Activated naive CD4-positive, alpha-beta T cell treated with anti-CD3 and anti-CD28 coated beads, Interleukin-2, amount 50 U/mL, for 16 hours (primary cell): ENCODE measurements around the gene NBPF4.
"Not testable (repeated sequence)": the region's sequence is repeated elsewhere in the genome, so short reads cannot be mapped to it uniquely, and the experiment has no call there.

Experiments
- DNase-seq: peaks from one replicate; pipeline ENCODE4 v3.0.0-alpha.2; 2020

The NBPF4 gene

GRCh38 chr1:108243976-108244375, at the start of gene NBPF4:
TSS of gene NBPF4 (minus strand) at chr1:108244076. CDS start at chr1:108243761, 315 bp downstream.
- DNase-seq: not testable (repeated sequence)

- DNase-seq: not testable (repeated sequence)
Measured at GRCh38 chr1:108282528-108283257, 38.8 kb upstream of the NBPF4 start.

GRCh38 chr1:108272485-108273327, 28.8 kb upstream of the NBPF4 start:
- not testable (repeated sequence) for DNase-seq

- not testable (repeated sequence) for DNase-seq
Measured at GRCh38 chr1:108267097-108267496, 23.2 kb upstream of the NBPF4 start.

DNA sequence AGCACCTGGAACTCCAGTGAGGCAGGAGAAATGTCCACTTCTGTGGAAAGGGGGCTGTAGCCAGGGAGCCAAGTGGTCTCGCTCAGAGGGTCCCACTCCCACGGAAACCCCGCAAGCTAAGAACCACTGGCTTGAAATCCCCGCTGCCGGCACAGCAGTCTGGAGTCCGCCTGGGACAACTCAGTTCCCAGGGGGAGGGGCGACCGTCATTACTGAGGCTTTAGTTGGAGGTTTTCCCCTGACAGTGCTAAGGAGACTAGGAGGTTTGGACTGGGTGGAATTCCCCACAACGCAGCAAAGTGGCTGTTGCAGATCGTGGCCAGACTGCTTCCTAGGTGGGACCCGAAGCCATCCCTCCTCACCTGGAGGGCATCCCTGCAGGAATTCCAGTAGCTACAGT, 18.1 kb upstream of the NBPF4 start:
- not testable (repeated sequence) for DNase-seq

DNA sequence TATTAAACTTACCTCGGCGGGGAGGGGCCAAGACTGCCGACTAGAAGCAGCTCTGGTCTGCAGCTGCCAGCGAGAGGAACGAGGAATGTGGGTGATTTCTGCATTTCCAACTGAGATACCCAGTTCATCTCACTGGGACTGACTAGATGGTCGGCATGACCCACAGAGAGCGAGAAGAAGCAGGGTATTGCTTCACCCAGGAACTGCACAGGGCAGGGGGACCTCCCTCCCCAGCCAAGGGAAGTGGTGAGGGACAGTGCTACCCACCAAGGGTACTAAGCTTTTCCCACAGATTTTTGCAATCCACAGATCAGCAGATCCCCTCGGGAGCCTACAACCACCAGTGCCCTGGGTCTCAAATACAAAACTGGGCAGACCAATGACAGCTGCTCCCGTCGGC, 17.6 kb upstream of the NBPF4 start:
- DNase-seq: not testable (repeated sequence)

- DNase-seq: not testable (repeated sequence)
Measured at GRCh38 chr1:108260578-108261259, 16.8 kb upstream of the NBPF4 start.

- not testable (repeated sequence) for DNase-seq
Measured at GRCh38 chr1:108255426-108255825, 11.6 kb upstream of the NBPF4 start.

DNA sequence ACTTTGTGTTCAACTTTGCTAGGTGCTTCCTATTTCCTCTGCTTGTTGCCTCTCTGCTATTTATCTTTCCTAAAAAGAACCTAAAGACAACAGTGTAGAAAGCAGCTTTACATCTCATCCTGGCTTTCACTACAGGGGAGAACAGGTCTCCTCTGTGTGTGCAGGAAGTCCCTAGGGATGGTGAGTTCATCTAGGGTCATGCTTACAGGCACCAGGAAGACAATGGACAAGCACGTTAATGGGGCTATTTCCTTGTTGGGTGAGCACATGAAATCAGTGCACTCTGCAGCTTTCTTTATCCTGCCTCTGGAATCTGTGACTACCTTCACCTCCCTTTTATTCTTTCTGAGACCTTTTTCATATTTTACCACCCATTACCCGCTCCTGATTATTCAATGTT, 4.5 kb downstream of the NBPF4 start:
- DNase-seq: not testable (repeated sequence)

DNA sequence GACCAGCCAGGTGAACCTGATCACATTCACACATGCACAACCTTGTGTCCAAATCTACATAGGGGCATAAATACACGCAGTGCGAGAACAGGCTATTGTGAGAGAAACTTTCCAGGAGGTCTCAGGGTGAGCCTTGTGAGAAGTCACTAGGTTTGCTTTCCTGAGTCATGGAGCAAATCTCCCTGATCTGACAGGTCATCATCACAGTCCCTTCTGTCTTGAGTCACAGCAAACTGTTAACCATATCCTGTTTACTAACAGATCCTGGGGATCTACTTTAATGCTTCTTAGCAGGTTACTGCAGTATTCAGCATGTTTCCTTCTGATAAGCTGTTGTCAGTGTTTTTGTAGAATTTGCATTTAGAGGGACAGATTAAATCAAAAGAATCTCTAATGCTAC, 8.6 kb downstream of the NBPF4 start:
- DNase-seq: not testable (repeated sequence)

DNA sequence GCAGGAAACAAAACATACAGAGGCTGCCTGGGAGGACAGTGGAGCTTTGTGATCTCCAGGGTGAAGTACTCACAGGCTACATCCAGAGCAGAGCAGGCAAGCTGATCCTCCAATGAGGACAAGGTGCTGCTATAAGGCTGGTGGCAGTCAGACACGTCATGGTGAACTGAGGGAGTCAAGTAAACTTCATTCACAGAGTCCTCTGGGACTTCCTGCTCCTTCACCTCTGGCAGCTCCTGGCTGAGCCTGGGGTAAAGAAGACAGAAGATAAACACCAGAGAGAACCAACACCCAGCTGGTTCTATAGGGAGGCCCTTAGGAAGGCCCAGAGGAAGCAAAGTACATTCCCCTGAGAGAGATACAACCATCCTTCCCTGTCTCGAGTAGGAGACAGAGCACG, 11.7 kb downstream of the NBPF4 start:
- not testable (repeated sequence) for DNase-seq

DNA sequence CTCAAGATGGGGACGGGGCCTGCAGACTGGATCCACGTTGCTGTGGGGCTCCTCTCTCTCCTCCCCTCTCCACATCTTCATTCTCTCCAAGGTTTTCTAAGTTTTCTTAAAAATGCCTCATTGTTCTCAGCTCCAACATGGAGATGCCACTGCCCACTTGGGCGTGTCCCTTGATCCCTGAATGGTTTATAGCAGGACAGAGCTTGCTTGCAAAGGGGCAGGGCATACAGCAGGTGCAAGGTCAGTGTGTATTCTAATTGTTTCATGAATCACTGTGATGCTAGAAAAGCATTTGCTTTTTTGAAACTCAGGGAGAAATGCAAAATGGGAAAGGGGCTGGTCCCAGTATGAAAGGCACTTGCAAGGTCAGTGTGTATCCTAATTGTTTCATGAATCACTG, 13.9 kb downstream of the NBPF4 start:
- DNase-seq: not testable (repeated sequence)

DNA sequence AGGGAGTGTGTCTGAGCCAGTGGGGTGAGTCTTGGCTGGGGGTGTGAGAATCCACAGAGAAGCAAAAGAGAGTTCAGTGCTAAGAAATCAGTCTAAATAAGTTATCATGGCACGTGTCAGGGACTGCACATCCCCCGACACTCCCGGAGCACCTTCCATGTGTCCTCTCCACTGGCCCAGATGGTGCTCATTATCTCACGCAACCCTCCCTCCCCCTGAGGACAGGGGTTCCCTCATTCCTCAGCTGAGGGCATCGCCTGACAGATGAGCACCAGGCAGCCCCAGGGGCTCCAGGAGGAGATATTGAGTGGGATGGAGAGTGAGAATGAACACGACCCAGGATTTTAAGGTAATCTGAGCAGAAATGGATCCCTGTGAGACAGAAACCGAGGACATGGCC, 16.1 kb downstream of the NBPF4 start:
- not testable (repeated sequence) for DNase-seq

- DNase-seq: not testable (repeated sequence)
Measured at GRCh38 chr1:108226855-108227254, 17.0 kb downstream of the NBPF4 start.

DNA sequence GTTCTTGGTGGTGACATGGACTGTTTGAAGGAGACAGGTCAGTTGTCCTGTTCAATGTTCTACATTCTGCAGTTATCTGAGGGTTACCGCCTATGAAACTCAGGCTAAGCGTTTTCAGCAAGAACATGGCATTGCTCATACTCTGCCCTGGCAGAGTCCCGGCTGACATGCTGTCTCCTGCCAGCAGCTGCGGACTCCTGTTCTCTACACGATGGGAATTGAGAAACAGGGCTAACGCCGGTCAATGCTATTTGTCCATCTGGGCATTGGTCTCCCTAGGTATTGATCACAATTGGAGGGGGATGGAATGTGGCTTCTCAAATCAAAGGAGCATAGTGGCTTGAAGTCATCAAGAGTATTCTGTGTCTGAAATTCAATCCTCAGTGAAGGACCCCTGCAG, 20.6 kb downstream of the NBPF4 start:
- not testable (repeated sequence) for DNase-seq

DNA sequence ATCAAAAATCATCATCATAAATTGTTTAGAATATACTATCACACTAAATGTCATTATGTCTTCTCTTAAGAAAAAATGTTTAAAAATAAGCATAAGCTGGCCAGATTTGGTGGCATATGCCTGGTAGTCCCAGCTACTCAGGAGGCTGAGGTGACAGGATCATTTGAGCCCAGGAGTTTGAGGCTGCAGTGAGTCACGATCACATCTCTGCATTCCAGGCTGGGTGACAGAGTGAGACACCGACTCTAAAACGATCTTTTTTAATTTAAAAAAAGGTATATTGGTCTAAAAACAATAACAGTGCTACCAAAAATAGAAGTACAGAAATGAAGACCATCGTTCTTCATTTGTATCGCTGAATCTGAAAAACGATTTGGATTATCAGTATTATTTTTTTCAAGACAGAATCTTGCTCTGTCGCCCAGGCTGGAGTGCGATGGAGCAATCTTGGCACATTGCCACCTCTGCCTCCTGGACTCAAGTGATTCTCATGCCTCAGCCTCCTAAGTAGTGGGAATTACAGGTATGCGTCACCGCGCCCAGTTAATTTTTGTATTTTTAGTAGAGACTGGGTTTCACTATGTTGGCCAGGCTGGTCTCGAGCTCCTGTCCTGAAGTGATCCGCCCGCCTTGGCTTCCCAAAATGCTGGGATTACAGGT, 26.2 kb downstream of the NBPF4 start:
- DNase-seq: not testable (repeated sequence)

DNA sequence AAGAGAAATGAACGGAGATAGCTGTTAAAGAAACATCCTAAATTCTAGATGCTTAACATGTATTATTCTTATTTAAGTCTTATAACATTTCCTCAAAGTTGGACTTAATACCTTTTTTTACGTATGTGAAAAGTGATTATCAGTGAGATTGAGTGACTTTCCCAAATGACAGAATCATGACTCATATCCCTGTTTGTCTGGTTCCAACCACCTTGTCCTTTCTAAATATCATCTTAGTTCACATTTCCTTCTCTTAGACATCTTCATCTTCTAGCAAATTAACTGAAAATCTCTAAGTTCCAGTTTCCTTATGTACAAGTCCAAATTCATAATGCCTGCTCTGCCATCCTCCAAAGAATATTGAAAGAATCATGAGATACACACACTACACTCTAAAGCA, 26.9 kb downstream of the NBPF4 start:
- not testable (repeated sequence) for DNase-seq

DNA sequence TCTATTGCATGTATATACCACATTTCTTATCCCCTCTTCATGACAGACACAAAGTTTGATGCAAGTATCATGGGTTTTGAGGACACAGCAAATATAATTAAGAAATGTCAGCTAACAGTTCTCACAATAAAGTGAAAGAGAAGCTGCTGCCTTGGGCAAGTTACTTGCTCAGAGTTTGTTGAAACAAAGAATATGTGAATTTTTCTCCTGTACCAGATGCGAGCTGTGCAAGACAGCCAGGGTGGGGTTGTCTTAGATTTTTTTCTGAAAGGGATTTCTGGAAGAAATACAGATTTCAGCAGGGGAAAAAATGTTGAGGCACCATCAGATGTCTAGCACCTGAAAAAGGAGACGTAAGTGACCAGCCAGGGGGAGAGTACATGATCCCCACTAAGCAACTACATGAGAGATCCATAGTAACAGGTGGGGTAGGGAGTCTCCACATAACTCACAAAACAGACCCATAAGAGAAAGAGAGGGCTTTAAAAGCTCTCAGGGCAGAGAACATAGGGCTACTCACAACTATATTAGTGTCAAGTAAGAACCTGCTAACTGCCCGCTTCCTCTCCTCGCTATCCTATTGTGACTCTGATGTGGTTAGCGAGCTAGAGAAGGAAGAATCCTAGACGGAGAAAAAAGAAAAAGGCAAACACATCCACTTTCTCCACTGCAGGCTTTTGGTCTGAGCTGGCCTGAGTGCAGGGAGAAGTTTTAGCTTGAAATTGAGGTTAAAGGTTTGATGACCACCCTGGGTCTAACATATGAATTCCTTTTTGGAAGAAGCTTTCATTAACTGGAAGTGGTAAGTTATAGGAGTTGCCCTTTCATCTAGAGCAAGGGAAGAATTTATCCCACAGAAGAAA, 27.6 kb downstream of the NBPF4 start:
- not testable (repeated sequence) for DNase-seq

- DNase-seq: not testable (repeated sequence)
Measured at GRCh38 chr1:108214641-108215465, 29.0 kb downstream of the NBPF4 start.

- no peak for DNase-seq
Measured at GRCh38 chr1:108211014-108211413, 32.9 kb downstream of the NBPF4 start.
